Liver (tissue), 9 donors: ENCODE measurements around the gene TTC28. TPM values are rescaled to one million over a fixed set of nuclear protein-coding genes. Genes with fewer than 3 reads are reported as not detected.

Experiments used
- DNase-seq: peaks from one replicate; pipeline ENCODE4 v3.0.0-alpha.2; 2017; ENCODE audit warnings: low spot score
- H3K27ac ChIP-seq, 2 donors: one replicate each; pipeline ENCODE4 v1.7.0; 2013; ENCODE audit warnings: inconsistent platforms in 2 of 2, low read length in 2 of 2, control low read depth in 1 of 2, low read depth in 1 of 2, mild to moderate bottlenecking in 1 of 2
- H3K27me3 ChIP-seq, 4 donors: one replicate each; pipeline versions ENCODE4 v1.6.1 to v1.7.0; 2013; ENCODE audit warnings: low read length in 3 of 4, inconsistent platforms in 1 of 4, mild to moderate bottlenecking in 1 of 4, moderate library complexity in 1 of 4; ENCODE audit not compliant: control insufficient read depth in 4 of 4, insufficient read depth in 4 of 4
- H3K36me3 ChIP-seq, 4 donors: one replicate each; pipeline versions ENCODE4 v1.6.1 to v1.7.0; 2013; ENCODE audit warnings: low read length in 3 of 4, mild to moderate bottlenecking in 3 of 4, low read depth in 1 of 4, moderate library complexity in 1 of 4; ENCODE audit not compliant: control insufficient read depth in 4 of 4, insufficient read depth in 3 of 4
- H3K4me1 ChIP-seq, 4 donors: one replicate each; pipeline versions ENCODE4 v1.6.1 to v1.7.0; 2013; ENCODE audit warnings: low read length in 3 of 4, mild to moderate bottlenecking in 3 of 4, moderate library complexity in 1 of 4; ENCODE audit not compliant: control insufficient read depth in 4 of 4, insufficient read depth in 4 of 4
- H3K4me3 ChIP-seq, 3 donors: one replicate each; pipeline versions ENCODE4 v1.6.1 to v1.7.0; 2013; ENCODE audit warnings: low read length in 3 of 3, control low read depth in 1 of 3, low read depth in 1 of 3, mild to moderate bottlenecking in 1 of 3
- H3K9ac ChIP-seq, 2 donors: one replicate each; pipeline ENCODE4 v1.7.0; 2013; ENCODE audit warnings: low read length in 2 of 2, mild to moderate bottlenecking in 2 of 2, moderate library complexity in 2 of 2, control low read depth in 1 of 2, low read depth in 1 of 2
- H3K9me3 ChIP-seq, 4 donors: one replicate each; pipeline versions ENCODE4 v1.6.1 to v1.7.0; 2013; ENCODE audit warnings: low read length in 3 of 4; ENCODE audit not compliant: control insufficient read depth in 4 of 4
- FOXA1 ChIP-seq: IDR thresholded peaks from 2 replicates; pipeline ENCODE4 v1.6.1; 2016; ENCODE audit warnings: antibody characterized with exemption
- GABPA ChIP-seq, 2 donors: IDR thresholded peaks in 1 of 2; conservative IDR thresholded peaks in 1 of 2; 2 replicates each; pipeline ENCODE4 v1.6.1; 2016; ENCODE audit warnings: antibody characterized with exemption in 2 of 2, mild to moderate bottlenecking in 1 of 2, moderate library complexity in 1 of 2
- HNF4G ChIP-seq: IDR thresholded peaks from 2 replicates; pipeline ENCODE4 v1.6.1; 2016; ENCODE audit warnings: antibody characterized with exemption
- MAX ChIP-seq: IDR thresholded peaks from 2 replicates; pipeline ENCODE4 v1.6.1; 2016; ENCODE audit warnings: antibody characterized with exemption
- RAD21 ChIP-seq, 2 donors: IDR thresholded peaks; 2 replicates each; pipeline ENCODE4 v1.6.1; 2016; ENCODE audit warnings: antibody characterized with exemption in 2 of 2, mild to moderate bottlenecking in 2 of 2
- REST ChIP-seq: IDR thresholded peaks from 2 replicates; pipeline ENCODE4 v1.6.1; 2016; ENCODE audit warnings: antibody characterized with exemption, mild to moderate bottlenecking
- RXRA ChIP-seq, 2 donors: IDR thresholded peaks; 2 replicates each; pipeline ENCODE4 v1.6.1; 2017 to 2018; ENCODE audit warnings: antibody characterized with exemption in 2 of 2, mild to moderate bottlenecking in 1 of 2
- YY1 ChIP-seq: IDR thresholded peaks from 2 replicates; pipeline ENCODE4 v1.6.1; 2016; ENCODE audit warnings: antibody characterized with exemption, mild to moderate bottlenecking
- WGBS: extraction: QIAGEN DNeasy Blood & Tissue Kit; methylation state at CpG from one replicate; pipeline ENCODE4 v1.1.7; 2013; 5-methylcytosine and 5-hydroxymethylcytosine counted together
- polyA plus RNA-seq, 2 donors: library from polyadenylated mRNA; stranded (reverse) in 1 of 2; unstranded in 1 of 2; fragments of 200-250 nt in 1 of 2; fragments of >200 nt in 1 of 2; fragmentation: Nextera tagmentation in 1 of 2; extraction: Ambion mirVana in 1 of 2; gene quantifications; one replicate each; pipeline versions ENCODE4 v1.2.1 to v1.2.3, GENCODE V29; 2013 to 2015
- total RNA-seq, 2 donors: library from RNA; depleted of rRNA; stranded (reverse); fragments of >200 nt; gene quantifications; one replicate each; pipeline ENCODE4 v1.2.3, GENCODE V29; 2014
- TF ChIP-seq, protein P1 (sequence below): IDR thresholded peaks from 2 replicates; pipeline ENCODE4 v1.6.1; 2016; ENCODE audit warnings: antibody characterized with exemption
- TF ChIP-seq, protein P2 (sequence below): fragments of 150-350 bp; IDR thresholded peaks from 2 replicates; pipeline ENCODE4 v1.5.1; 2017; ENCODE audit warnings: improper control_type of control experiment, low read depth, low read length; ENCODE audit not compliant: missing input control
- donor health status: healthy.
- donor health status: healthy.
- donor health status: healthy.
- donor health status: healthy.
- donor health status: healthy.

Gene TTC28
- total and polyA plus RNA-seq, 4 donors = 4.2 to 19.4 (median 5.9) TPM

GRCh38 chr22:27941143-27941542 lies 738.5 kb downstream of the TTC28 start:
- Histone ChIP-seq H3K4me1 (no peaks in the 10 kb centered on the region), H3K9ac (no peak overlapping the region), H3K9me3 (no peaks in the 10 kb centered on the region), H3K27me3 (no peaks in the 10 kb centered on the region), H3K27ac (no peak overlapping the region), H3K36me3 (no peaks in the 10 kb centered on the region), H3K4me3 (no peak overlapping the region)
- TF ChIP-seq RAD21 (IDR thresholded peaks at IDR 0.05) (no peak), REST (no peak), HNF4G (no peak)
- no peak for DNase-seq

DNA sequence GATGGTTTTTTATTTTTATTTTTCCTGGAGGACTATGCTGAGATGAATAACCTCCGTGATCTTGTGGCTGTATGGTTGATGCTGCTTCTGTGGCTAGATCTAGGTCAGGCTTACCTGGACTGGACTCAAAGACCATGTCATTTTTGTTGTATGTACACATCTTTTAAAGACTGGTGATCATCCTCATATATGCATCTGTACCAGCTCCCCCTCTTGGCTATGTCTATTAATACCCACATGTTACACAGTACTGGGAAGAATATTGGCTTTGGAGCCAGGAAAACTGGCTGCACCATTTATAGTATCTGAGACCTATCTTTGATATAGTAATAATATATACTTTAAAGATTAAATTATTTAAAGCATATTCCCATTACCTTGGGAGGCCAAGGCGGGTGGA lies 742.2 kb downstream of the TTC28 start:
- Histone ChIP-seq H3K27me3 (no peaks in the 10 kb centered on the region), H3K4me3 (no peak overlapping the region), H3K36me3 (no peaks in the 10 kb centered on the region), H3K9me3 (no peaks in the 10 kb centered on the region), H3K27ac (no peak overlapping the region), H3K9ac (no peak overlapping the region), H3K4me1 (no peaks in the 10 kb centered on the region)
- no peak for DNase-seq
- WGBS = 95% methylated on average over 2 of the region's 2 CpGs
- TF ChIP-seq RAD21 (IDR thresholded peaks at IDR 0.05) = peak in 1 of 2 donors; percentile 35
- TF ChIP-seq FOXA1 = no peak
- TF ChIP-seq YY1 = no peak
- TF ChIP-seq, protein P1, sequence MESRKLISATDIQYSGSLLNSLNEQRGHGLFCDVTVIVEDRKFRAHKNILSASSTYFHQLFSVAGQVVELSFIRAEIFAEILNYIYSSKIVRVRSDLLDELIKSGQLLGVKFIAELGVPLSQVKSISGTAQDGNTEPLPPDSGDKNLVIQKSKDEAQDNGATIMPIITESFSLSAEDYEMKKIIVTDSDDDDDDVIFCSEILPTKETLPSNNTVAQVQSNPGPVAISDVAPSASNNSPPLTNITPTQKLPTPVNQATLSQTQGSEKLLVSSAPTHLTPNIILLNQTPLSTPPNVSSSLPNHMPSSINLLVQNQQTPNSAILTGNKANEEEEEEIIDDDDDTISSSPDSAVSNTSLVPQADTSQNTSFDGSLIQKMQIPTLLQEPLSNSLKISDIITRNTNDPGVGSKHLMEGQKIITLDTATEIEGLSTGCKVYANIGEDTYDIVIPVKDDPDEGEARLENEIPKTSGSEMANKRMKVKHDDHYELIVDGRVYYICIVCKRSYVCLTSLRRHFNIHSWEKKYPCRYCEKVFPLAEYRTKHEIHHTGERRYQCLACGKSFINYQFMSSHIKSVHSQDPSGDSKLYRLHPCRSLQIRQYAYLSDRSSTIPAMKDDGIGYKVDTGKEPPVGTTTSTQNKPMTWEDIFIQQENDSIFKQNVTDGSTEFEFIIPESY = no peak
- TF ChIP-seq GABPA (IDR thresholded peaks at IDR 0.05 in 1 of 2, conservative IDR thresholded peaks at IDR 0.05 in 1 of 2) = no peak
- TF ChIP-seq RXRA (IDR thresholded peaks at IDR 0.05) = no peak

- Histone ChIP-seq H3K9ac (no peak overlapping the region), H3K9me3 (no peaks in the 10 kb centered on the region), H3K36me3 (no peaks in the 10 kb centered on the region), H3K4me1 (no peaks in the 10 kb centered on the region), H3K4me3 (no peak overlapping the region), H3K27ac (no peak overlapping the region), H3K27me3 (no peaks in the 10 kb centered on the region)
- no peak for DNase-seq
- WGBS = 87% methylated on average over 1 of the region's 1 CpG
- TF ChIP-seq MAX (no peak), FOXA1 (no peak), YY1 (no peak)
- TF ChIP-seq, protein P2, sequence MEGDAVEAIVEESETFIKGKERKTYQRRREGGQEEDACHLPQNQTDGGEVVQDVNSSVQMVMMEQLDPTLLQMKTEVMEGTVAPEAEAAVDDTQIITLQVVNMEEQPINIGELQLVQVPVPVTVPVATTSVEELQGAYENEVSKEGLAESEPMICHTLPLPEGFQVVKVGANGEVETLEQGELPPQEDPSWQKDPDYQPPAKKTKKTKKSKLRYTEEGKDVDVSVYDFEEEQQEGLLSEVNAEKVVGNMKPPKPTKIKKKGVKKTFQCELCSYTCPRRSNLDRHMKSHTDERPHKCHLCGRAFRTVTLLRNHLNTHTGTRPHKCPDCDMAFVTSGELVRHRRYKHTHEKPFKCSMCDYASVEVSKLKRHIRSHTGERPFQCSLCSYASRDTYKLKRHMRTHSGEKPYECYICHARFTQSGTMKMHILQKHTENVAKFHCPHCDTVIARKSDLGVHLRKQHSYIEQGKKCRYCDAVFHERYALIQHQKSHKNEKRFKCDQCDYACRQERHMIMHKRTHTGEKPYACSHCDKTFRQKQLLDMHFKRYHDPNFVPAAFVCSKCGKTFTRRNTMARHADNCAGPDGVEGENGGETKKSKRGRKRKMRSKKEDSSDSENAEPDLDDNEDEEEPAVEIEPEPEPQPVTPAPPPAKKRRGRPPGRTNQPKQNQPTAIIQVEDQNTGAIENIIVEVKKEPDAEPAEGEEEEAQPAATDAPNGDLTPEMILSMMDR = no peak
Measured at GRCh38 chr22:27935897-27936296, 743.7 kb downstream of the TTC28 start.
